GM21825 (cell line): Measurements from ENCODE around the gene SBF2.
"Not testable (repeated sequence)": the region's sequence is repeated elsewhere in the genome, so short reads cannot be mapped to it uniquely, and the experiment has no call there.

ENCODE experiments used
- ATAC-seq: cut with Tn5 transposase; IDR thresholded peaks from one replicate; pipeline ENCODE4 v1.9.1; 2021; ENCODE audit warnings: mild to moderate bottlenecking, moderate library complexity; ENCODE audit not compliant: unreplicated experiment

The SBF2 gene

GRCh38 chr11:9923280-9923679 is 370.7 kb downstream of the SBF2 start:
- no peak for ATAC-seq

- ATAC-seq: no peak
Observed at GRCh38 chr11:9922806-9923205, 371.2 kb downstream of the SBF2 start.

- no peak for ATAC-seq
Observed at GRCh38 chr11:9916480-9916879, 377.5 kb downstream of the SBF2 start.

- no peak for ATAC-seq
Observed at GRCh38 chr11:9914064-9914463, 380.0 kb downstream of the SBF2 start.

- no peak for ATAC-seq
Observed at GRCh38 chr11:9905960-9906791, 387.8 kb downstream of the SBF2 start.

- no peak for ATAC-seq
Observed at GRCh38 chr11:9905501-9905951, 388.5 kb downstream of the SBF2 start.

- no peak for ATAC-seq
Observed at GRCh38 chr11:9903579-9903978, 390.4 kb downstream of the SBF2 start.

- no peak for ATAC-seq
Observed at GRCh38 chr11:9901943-9902342, 392.1 kb downstream of the SBF2 start.

- not testable (repeated sequence) for ATAC-seq
Observed at GRCh38 chr11:9900253-9900652, 393.8 kb downstream of the SBF2 start.

GRCh38 chr11:9899676-9900075 is 394.3 kb downstream of the SBF2 start:
- ATAC-seq: no peak

GRCh38 chr11:9896902-9897301 is 397.1 kb downstream of the SBF2 start:
- ATAC-seq: no peak

GRCh38 chr11:9895006-9895405 is 399.0 kb downstream of the SBF2 start:
- no peak for ATAC-seq

- ATAC-seq: no peak
Observed at GRCh38 chr11:9893474-9893873, 400.5 kb downstream of the SBF2 start.

- ATAC-seq: no peak
Observed at GRCh38 chr11:9888938-9889337, 405.1 kb downstream of the SBF2 start.

GRCh38 chr11:9887472-9887871 is 406.5 kb downstream of the SBF2 start:
- no peak for ATAC-seq

GRCh38 chr11:9886595-9886994 is 407.4 kb downstream of the SBF2 start:
- no peak for ATAC-seq

GRCh38 chr11:9884601-9885000 is 409.4 kb downstream of the SBF2 start:
- ATAC-seq: no peak

- no peak for ATAC-seq
Observed at GRCh38 chr11:9880657-9881056, 413.4 kb downstream of the SBF2 start.

GRCh38 chr11:9878936-9879335 is 415.1 kb downstream of the SBF2 start:
- ATAC-seq: no peak

GRCh38 chr11:9876331-9876730 is 417.7 kb downstream of the SBF2 start:
- no peak for ATAC-seq

- ATAC-seq: no peak
Observed at GRCh38 chr11:9875862-9876261, 418.2 kb downstream of the SBF2 start.

- ATAC-seq: no peak
Observed at GRCh38 chr11:9875399-9875798, 418.6 kb downstream of the SBF2 start.

- ATAC-seq: no peak
Observed at GRCh38 chr11:9874466-9874865, 419.6 kb downstream of the SBF2 start.
